B cell (primary cell): ENCODE data around the gene DUSP11. TPM values are rescaled to one million over a fixed set of nuclear protein-coding genes. Genes with fewer than 3 reads are reported as not detected.
"Not testable (repeated sequence)": the region's sequence is repeated elsewhere in the genome, so short reads cannot be mapped to it uniquely, and the experiment has no call there.

Source experiments
- ATAC-seq: fragments of 200-7000 bp; cut with Tn5 transposase; one replicate; pipeline ENCODE4 v1.10.0; 2021; ENCODE audit warnings: low read depth, mild to moderate bottlenecking, moderate number of reproducible peaks, moderate library complexity
- CTCF ChIA-PET: fragments of 350-600 bp; sonication (Branson Sonifier 250); formaldehyde crosslinking; loops from one replicate; lab custom pipeline; 2021; ENCODE audit warnings: antibody characterized with exemption, inconsistent platforms; lab: Charles Lee
- POLR2A ChIA-PET: fragments of 350-600 bp; sonication (Branson Sonifier 250); formaldehyde crosslinking; loops from one replicate; lab custom pipeline; 2021; ENCODE audit warnings: antibody characterized with exemption; lab: Charles Lee
- DNase-seq: peaks from one replicate; pipeline ENCODE4 v3.0.0; 2013
- H2AFZ ChIP-seq: 2 replicates; pipeline ENCODE4 v1.6.1; 2012; ENCODE audit warnings: mild to moderate bottlenecking, low read depth, low read length; ENCODE audit not compliant: insufficient read depth, poor library complexity, severe bottlenecking
- H3K27ac ChIP-seq, 2 donors: 1 replicate in 1 of 2; 2 replicates in 1 of 2; pipeline ENCODE4 v1.5.1; 2012 to 2013; ENCODE audit warnings: low read length in 2 of 2, mild to moderate bottlenecking in 2 of 2, moderate library complexity in 1 of 2
- H3K27me3 ChIP-seq, 4 experiments: fragments of 200-600 bp in 1 of 4; sonication (generic) in 1 of 4; replicated peaks in 1 of 4; 1 replicate in 2 of 4; 2 replicates in 2 of 4; pipeline versions ENCODE4 v1.6.1 to v1.7.0; 2013 to 2016; ENCODE audit warnings: low read length in 3 of 4, mild to moderate bottlenecking in 2 of 4, mixed read lengths in 1 of 4, moderate library complexity in 1 of 4; ENCODE audit not compliant: insufficient read depth in 4 of 4, control insufficient read depth in 3 of 4; ENCODE audit errors: control extremely low read depth in 1 of 4
- H3K36me3 ChIP-seq, 2 experiments: replicated peaks in 1 of 2; 1 replicate in 1 of 2; 2 replicates in 1 of 2; pipeline versions ENCODE4 v1.6.1 to v1.7.1; 2013; ENCODE audit warnings: low read length in 1 of 2; ENCODE audit not compliant: insufficient read depth in 2 of 2, control insufficient read depth in 1 of 2; ENCODE audit errors: control extremely low read depth in 1 of 2, extremely low read depth in 1 of 2
- H3K4me1 ChIP-seq, 2 donors: fragments of 200-600 bp in 1 of 2; sonication (generic) in 1 of 2; 1 replicate in 1 of 2; 2 replicates in 1 of 2; pipeline versions ENCODE4 v1.5.1 to v1.6.1; 2013 to 2017; ENCODE audit warnings: low read length in 2 of 2; ENCODE audit not compliant: control insufficient read depth in 2 of 2, insufficient read depth in 2 of 2
- H3K4me2 ChIP-seq: replicated peaks from 2 replicates; pipeline ENCODE3; 2012; ENCODE audit warnings: mild to moderate bottlenecking, low read depth, low read length; ENCODE audit not compliant: poor library complexity, severe bottlenecking
- H3K4me3 ChIP-seq, 5 experiments: fragments of 200-600 bp in 1 of 5; sonication (generic) in 1 of 5; 1 replicate in 3 of 5; 2 replicates in 2 of 5; pipeline versions ENCODE4 v1.5.1 to v1.7.0; 2011 to 2016; ENCODE audit warnings: low read length in 4 of 5, mild to moderate bottlenecking in 4 of 5, low read depth in 2 of 5, control low read depth in 1 of 5, moderate library complexity in 1 of 5; ENCODE audit not compliant: insufficient read depth in 1 of 5; ENCODE audit errors: control extremely low read depth in 1 of 5, extremely low read depth in 1 of 5
- H3K79me2 ChIP-seq: fragments of 200-600 bp; sonication (generic); one replicate; pipeline ENCODE4 v1.6.0; 2016; ENCODE audit warnings: low read length; ENCODE audit not compliant: control insufficient read depth, insufficient read depth
- H3K9ac ChIP-seq: fragments of 200-600 bp; sonication (generic); 2 replicates; pipeline ENCODE4 v1.6.1; 2017; ENCODE audit warnings: mild to moderate bottlenecking, low read length, moderate library complexity
- H3K9me3 ChIP-seq, 3 donors: one replicate each; pipeline versions ENCODE4 v1.6.1 to v1.7.1; 2013; ENCODE audit warnings: low read length in 2 of 3; ENCODE audit not compliant: control insufficient read depth in 2 of 3, insufficient read depth in 1 of 3; ENCODE audit errors: control extremely low read depth in 1 of 3
- H4K20me1 ChIP-seq: 2 replicates; pipeline ENCODE4 v1.6.0; 2012; ENCODE audit warnings: mild to moderate bottlenecking, low read length; ENCODE audit not compliant: insufficient read depth, control insufficient read depth, poor library complexity, severe bottlenecking
- H3K27ac Mint-ChIP-seq: one replicate; pipeline ENCODE4 v1.8.0; 2021; ENCODE audit warnings: mixed read lengths
- H3K27me3 Mint-ChIP-seq: one replicate; pipeline ENCODE4 v1.8.0; 2021; ENCODE audit warnings: mixed read lengths
- H3K4me1 Mint-ChIP-seq: one replicate; pipeline ENCODE4 v1.8.0; 2021; ENCODE audit warnings: mixed read lengths
- H3K4me3 Mint-ChIP-seq: one replicate; pipeline ENCODE4 v1.8.0; 2021; ENCODE audit warnings: mixed read lengths
- H3K9me3 Mint-ChIP-seq: one replicate; pipeline ENCODE4 v1.8.0; 2022; ENCODE audit warnings: mixed read lengths; ENCODE audit not compliant: insufficient read depth
- CTCF ChIP-seq: fragments of 200-600 bp; IDR thresholded peaks from one replicate; pipeline ENCODE4 v1.8.0; 2022; ENCODE audit warnings: antibody characterized with exemption, mild to moderate bottlenecking
- EZH2 ChIP-seq: IDR thresholded peaks from 2 replicates; pipeline ENCODE4 v1.6.1; 2012; ENCODE audit warnings: borderline replicate concordance, low read depth, mild to moderate bottlenecking, moderate library complexity, low read length; ENCODE audit not compliant: insufficient read depth, poor library complexity, severe bottlenecking
- whole genome bisulfite sequencing: methylation state at CpG from one replicate; pipeline ENCODE4 v1.1.5; 2013; ENCODE audit warnings: missing lambda C conversion rate; ENCODE audit not compliant: insufficient coverage; 5-methylcytosine and 5-hydroxymethylcytosine counted together
- intact Hi-C: fragments of 100-400 bp; cut with micrococcal nuclease; formaldehyde crosslinking; loops from one replicate; pipeline ENCODE4 v1.10.0; 2022
- polyA plus RNA-seq: library from polyadenylated mRNA; depleted of rRNA; stranded (reverse); fragments of >200 nt; gene quantifications from 2 replicates; pipeline ENCODE4 v1.2.3, GENCODE V29; 2012
- total RNA-seq, 2 donors: library from RNA; stranded (reverse); fragments of 120-200 nt in 1 of 2; gene quantifications; 1 replicate in 1 of 2; 2 replicates in 1 of 2; pipeline versions ENCODE4 v1.2.3 to v1.2.4, GENCODE V29; 2013 to 2022

The DUSP11 gene
- total and polyA plus RNA-seq, 2 donors (not counting 1 experiment from before 2014, with no cell fraction given), result 16.0 to 42.2 TPM

GRCh38 chr2:73759904-73760303, 20.0 kb downstream of the DUSP11 start:
- Histone ChIP-seq H2AFZ (no peak overlapping the region), H3K9ac (no peak overlapping the region), H3K4me1 (no peaks in the 10 kb centered on the region), H3K9me3 (no peaks in the 10 kb centered on the region), H4K20me1 (no peaks in the 10 kb centered on the region), H3K4me2 (no peak overlapping the region), H3K27me3 (no peaks in the 10 kb centered on the region), H3K27ac (no peak overlapping the region), H3K4me3 (no peak overlapping the region), H3K36me3 (peaks cover 2 to 55% of the 10 kb centered on the region in 2 experiments), H3K79me2 (no peaks in the 10 kb centered on the region)
- no peaks in the 10 kb centered on the region for H3K4me1 Mint-ChIP-seq
- H3K27ac Mint-ChIP-seq, result no peak overlapping the region
- no peak for DNase-seq
- no peak for ATAC-seq
- WGBS, result no CpG with 5 or more reads among the region's 2 CpGs
- ChIA-PET POLR2A (no interaction called here), CTCF (no interaction called here)
- H3K27me3 Mint-ChIP-seq, result no peaks in the 10 kb centered on the region
- no peak overlapping the region for H3K4me3 Mint-ChIP-seq
- intact Hi-C loops, result no loop called here
- TF ChIP-seq EZH2 (no peak), CTCF (no peak)
- no peaks in the 10 kb centered on the region for H3K9me3 Mint-ChIP-seq

- ATAC-seq, result no peak
- no peak overlapping the region for H2AFZ ChIP-seq
- no peak overlapping the region for H3K27ac Mint-ChIP-seq
- 90% methylated on average over 2 of the region's 3 CpGs for WGBS
- H3K9me3 ChIP-seq, result peaks cover 0 to 4% (median 0%) of the 10 kb centered on the region in 3 donors
- no peaks in the 10 kb centered on the region for H3K79me2 ChIP-seq
- H3K4me2 ChIP-seq, result no peak overlapping the region
- CTCF ChIA-PET, result no interaction called here
- no peak overlapping the region for H3K4me3 ChIP-seq
- H3K4me3 Mint-ChIP-seq, result no peak overlapping the region
- no peaks in the 10 kb centered on the region for H3K4me1 ChIP-seq
- intact Hi-C loops, result no loop called here
- H3K9ac ChIP-seq, result no peak overlapping the region
- H3K9me3 Mint-ChIP-seq, result no peaks in the 10 kb centered on the region
- POLR2A ChIA-PET, result no interaction called here
- H3K27ac ChIP-seq, result no peak overlapping the region
- no peaks in the 10 kb centered on the region for H4K20me1 ChIP-seq
- TF ChIP-seq CTCF (no peak), EZH2 (no peak)
- no peak for DNase-seq
- H3K4me1 Mint-ChIP-seq, result no peaks in the 10 kb centered on the region
- no peaks in the 10 kb centered on the region for H3K27me3 ChIP-seq
- H3K36me3 ChIP-seq, result peaks cover 2 to 50% of the 10 kb centered on the region in 2 experiments
- no peaks in the 10 kb centered on the region for H3K27me3 Mint-ChIP-seq
Measured at GRCh38 chr2:73759285-73759764, 20.6 kb downstream of the DUSP11 start.

GRCh38 chr2:73754332-73754731, 25.6 kb downstream of the DUSP11 start:
- H4K20me1 ChIP-seq, intact Hi-C loops, H3K9me3 Mint-ChIP-seq, ATAC-seq, H3K27me3 ChIP-seq, H3K27me3 Mint-ChIP-seq, DNase-seq, H3K27ac Mint-ChIP-seq, H3K27ac ChIP-seq, H3K9ac ChIP-seq, POLR2A ChIA-PET, H3K4me2 ChIP-seq, H2AFZ ChIP-seq, H3K4me3 Mint-ChIP-seq, H3K4me1 ChIP-seq, H3K79me2 ChIP-seq, H3K4me3 ChIP-seq, H3K4me1 Mint-ChIP-seq, H3K9me3 ChIP-seq: not testable (repeated sequence)
- peaks cover 5 to 32% of the 10 kb centered on the region in 2 experiments for H3K36me3 ChIP-seq
- 94% methylated on average over 7 of the region's 7 CpGs for WGBS
- CTCF ChIA-PET, result interaction anchor here (0.6 kb wide), 1 partner anchor 74 kb away, joined by 4 read pairs; the partner anchor contains the start of gene STAMBP
